OCI-LY7 (cell line): ENCODE measurements around the gene TTC7B. TPM values are rescaled to one million over a fixed set of nuclear protein-coding genes. Genes with fewer than 3 reads are reported as not detected.

Experiments
- BruUV-seq: library from RNA; stranded (reverse); fragments of 400-500 nt; replicated peaks from 2 replicates; lab custom pipeline; 2021; lab: Mats Ljungman, UMichigan
- CTCF ChIA-PET: fragments of 300-600 bp; sonication (Branson Sonifier 250); formaldehyde crosslinking; loops from one replicate; lab custom pipeline; 2022; ENCODE audit warnings: antibody characterized with exemption; ENCODE audit not compliant: unreplicated experiment; lab: Charles Lee
- POLR2A ChIA-PET: fragments of 300-600 bp; sonication (Branson Sonifier 250); formaldehyde crosslinking; loops from one replicate; lab custom pipeline; 2022; ENCODE audit warnings: antibody characterized with exemption; lab: Charles Lee
- DNase-seq: peaks from one replicate; pipeline ENCODE4 v3.0.0-alpha.2; 2015; ENCODE audit warnings: low spot score
- H2AFZ ChIP-seq: fragments of 200-600 bp; sonication (generic), shearing (Covaris generic); 2 replicates; pipeline ENCODE4 v1.6.1; 2014; ENCODE audit warnings: mild to moderate bottlenecking, antibody characterized with exemption, low read length, moderate library complexity
- H3K27ac ChIP-seq: fragments of 200-600 bp; sonication (generic); 2 replicates; pipeline ENCODE4 v1.5.1; 2014; ENCODE audit warnings: mixed run types, low read depth, mild to moderate bottlenecking, moderate library complexity, low read length, inconsistent platforms; ENCODE audit not compliant: poor library complexity, severe bottlenecking
- H3K36me3 ChIP-seq: fragments of 200-600 bp; sonication (generic); 2 replicates; pipeline ENCODE4 v1.6.1; 2014; ENCODE audit warnings: mild to moderate bottlenecking, antibody characterized with exemption, low read length, moderate library complexity, mixed read lengths; ENCODE audit not compliant: insufficient read depth
- H3K4me1 ChIP-seq: fragments of 200-600 bp; sonication (generic); 2 replicates; pipeline ENCODE4 v1.5.1; 2014; ENCODE audit warnings: mild to moderate bottlenecking, low read length; ENCODE audit not compliant: insufficient read depth, poor library complexity, severe bottlenecking
- H3K4me2 ChIP-seq: fragments of 200-600 bp; sonication (generic); 2 replicates; pipeline ENCODE4 v1.6.1; 2014; ENCODE audit warnings: mild to moderate bottlenecking, low read length
- H3K4me3 ChIP-seq: fragments of 200-600 bp; sonication (generic); 2 replicates; pipeline ENCODE4 v1.5.1; 2014; ENCODE audit warnings: mild to moderate bottlenecking, low read depth, low read length; ENCODE audit not compliant: poor library complexity, severe bottlenecking
- H3K79me2 ChIP-seq: fragments of 200-600 bp; sonication (generic); 2 replicates; pipeline ENCODE4 v1.6.1; 2016; ENCODE audit warnings: low read depth, mild to moderate bottlenecking, low read length, moderate library complexity, mixed read lengths; ENCODE audit not compliant: insufficient read depth
- H3K9me2 ChIP-seq: fragments of 200-600 bp; sonication (generic); 2 replicates; pipeline ENCODE4 v1.6.1; 2016; ENCODE audit warnings: mild to moderate bottlenecking, low read length, mixed read lengths; ENCODE audit not compliant: insufficient read depth
- H3K9me3 ChIP-seq: fragments of 200-600 bp; sonication (generic); 2 replicates; pipeline ENCODE4 v1.6.1; 2014; ENCODE audit warnings: mild to moderate bottlenecking, mixed run types, low read length, mixed read lengths
- H4K20me1 ChIP-seq: fragments of 200-600 bp; sonication (generic); 2 replicates; pipeline ENCODE4 v1.6.1; 2014; ENCODE audit warnings: mild to moderate bottlenecking, antibody characterized with exemption, low read length, moderate library complexity, mixed read lengths; ENCODE audit not compliant: insufficient read depth
- CTCF ChIP-seq: fragments of 200-600 bp; sonication (generic); conservative IDR thresholded peaks from 2 replicates; pipeline ENCODE4 v1.5.1; 2014; ENCODE audit warnings: mild to moderate bottlenecking, antibody characterized with exemption, low read length, moderate library complexity, mixed read lengths
- EZH2phosphoT487 ChIP-seq: fragments of 200-600 bp; sonication (generic); IDR thresholded peaks from 2 replicates; pipeline ENCODE4 v1.6.1; 2018; ENCODE audit warnings: low read depth, borderline replicate concordance, mild to moderate bottlenecking, mixed run types, antibody characterized with exemption, low read length, moderate library complexity, mixed read lengths
- intact Hi-C: fragments of 100-400 bp; cut with micrococcal nuclease; formaldehyde crosslinking; loops from one replicate; pipeline ENCODE4 v1.10.0; 2022; ENCODE audit not compliant: unreplicated experiment
- total RNA-seq, 2 experiments: library from RNA; depleted of rRNA in 1 of 2; stranded (reverse); fragments of >200 nt in 1 of 2; shearing (Covaris generic) in 1 of 2; gene quantifications; 2 replicates each; pipeline ENCODE4 v1.2.3, GENCODE V29; 2014 to 2022

Gene TTC7B
- total RNA-seq, 2 experiments from 2014 or later, result 0.19 to 0.51 TPM

GRCh38 chr14:90720336-90720735 is 95.9 kb downstream of the TTC7B start:
- CTCF ChIA-PET, result no interaction called here
- no peaks in the 10 kb centered on the region for H3K9me3 ChIP-seq

GRCh38 chr14:90717916-90718315 is 98.3 kb downstream of the TTC7B start:
- Histone ChIP-seq H3K27ac (no peak overlapping the region), H3K79me2 (no peaks in the 10 kb centered on the region), H3K9me3 (no peaks in the 10 kb centered on the region), H3K9me2 (no peaks in the 10 kb centered on the region), H2AFZ (no peak overlapping the region), H3K36me3 (no peaks in the 10 kb centered on the region), H3K4me3 (no peak overlapping the region), H3K4me1 (no peaks in the 10 kb centered on the region), H4K20me1 (no peaks in the 10 kb centered on the region), H3K4me2 (no peak overlapping the region)
- ChIA-PET POLR2A (interaction anchor here (0.6 kb wide), 2 partner anchors 75 to 899 kb away, joined by 3 to 4 read pairs; no protein-coding TSS in a partner anchor), CTCF (no interaction called here)
- no peak for TF ChIP-seq CTCF
- no peak for DNase-seq
- intact Hi-C loops, result no loop called here
- no TSS peak for BruUV-seq

More at GRCh38 chr14:90720336-90720735, 95.9 kb downstream of the TTC7B start:
- POLR2A ChIA-PET, result no interaction called here
- Histone ChIP-seq H3K4me1 (no peaks in the 10 kb centered on the region), H2AFZ (no peak overlapping the region), H3K9me2 (no peaks in the 10 kb centered on the region), H3K27ac (no peak overlapping the region), H3K79me2 (no peaks in the 10 kb centered on the region), H3K36me3 (no peaks in the 10 kb centered on the region), H4K20me1 (no peaks in the 10 kb centered on the region), H3K4me2 (no peak overlapping the region), H3K4me3 (no peak overlapping the region)
- TF ChIP-seq EZH2phosphoT487 (no peak), CTCF (no peak)
- DNase-seq, result no peak
- no TSS peak for BruUV-seq
- intact Hi-C loops, result no loop called here

DNA sequence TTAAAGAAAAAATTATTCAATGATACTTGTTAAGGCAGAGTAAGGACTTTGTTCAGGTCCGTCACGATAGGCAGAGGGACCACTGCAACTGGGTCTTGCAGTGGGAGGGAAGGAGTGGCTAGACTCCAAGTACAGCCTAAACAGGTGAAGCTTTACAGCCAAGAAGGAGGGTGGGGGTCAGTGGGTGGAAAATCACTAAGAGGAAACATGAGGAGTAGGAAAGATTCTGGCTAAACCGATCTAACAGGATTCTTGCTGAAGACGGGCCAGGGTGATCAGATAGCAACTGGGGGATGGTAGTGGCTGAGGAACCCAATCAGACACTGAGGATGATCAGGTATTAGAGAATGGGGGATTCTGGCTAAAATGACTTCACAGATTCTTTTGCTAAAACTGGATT is 100.2 kb downstream of the TTC7B start:
- BruUV-seq, result no TSS peak
- Histone ChIP-seq H3K9me2 (no peaks in the 10 kb centered on the region), H3K36me3 (no peaks in the 10 kb centered on the region), H3K4me2 (no peak overlapping the region), H3K27ac (no peak overlapping the region), H3K4me1 (no peaks in the 10 kb centered on the region), H2AFZ (no peak overlapping the region), H4K20me1 (no peaks in the 10 kb centered on the region), H3K9me3 (no peaks in the 10 kb centered on the region), H3K79me2 (no peaks in the 10 kb centered on the region), H3K4me3 (no peak overlapping the region)
- TF ChIP-seq EZH2phosphoT487 (no peak), CTCF (no peak)
- ChIA-PET POLR2A (interaction anchor here (1.1 kb wide), 1 partner anchor 11 kb away, joined by 3 read pairs; no protein-coding TSS in a partner anchor), CTCF (interaction anchor here (0.6 kb wide), 1 partner anchor 1151 kb away, joined by 3 read pairs; the partner anchor contains the start of gene TC2N)
- intact Hi-C loops, result no loop called here
- DNase-seq, result no peak
